Measurements from ENCODE around the gene AXDND1.
A peak's percentile ranks its signal among the peaks of the same experiment; 100 is the strongest.

GRCh38 chr1:179586107-179586823 is 220.5 kb downstream of the AXDND1 start:
- TF ChIP-seq CTCF (IDR thresholded peaks at IDR 0.05; ENCODE audit: insufficient read depth, low read depth, low read length), result peak; percentile 18
- TF ChIP-seq EZH2 (IDR thresholded peaks at IDR 0.05; ENCODE audit: insufficient read depth, low read length), result peak; percentile 52

Measured in astrocyte (in vitro differentiated cells and primary cell).